Parathyroid adenoma (tissue), 2 donors: ENCODE data around the gene PRR7.

Source experiments
- H2AFZ ChIP-seq: fragments of 300-600 bp; sonication (generic); one replicate; pipeline ENCODE4 v1.7.0; 2017; ENCODE audit warnings: antibody characterized with exemption, mild to moderate bottlenecking
- H3K27ac ChIP-seq: fragments of 300-600 bp; sonication (generic); one replicate; pipeline ENCODE4 v1.7.0; 2017
- H3K27me3 ChIP-seq: fragments of 300-600 bp; sonication (generic); one replicate; pipeline ENCODE4 v1.7.0; 2017; ENCODE audit warnings: low read length; ENCODE audit not compliant: control insufficient read depth, insufficient read depth
- H3K36me3 ChIP-seq: fragments of 300-600 bp; sonication (generic); one replicate; pipeline ENCODE4 v1.7.0; 2017; ENCODE audit warnings: low read length; ENCODE audit not compliant: control insufficient read depth, insufficient read depth
- H3K4me1 ChIP-seq: fragments of 300-600 bp; sonication (generic); one replicate; pipeline ENCODE4 v1.7.0; 2017; ENCODE audit warnings: control low read depth
- H3K4me2 ChIP-seq: fragments of 300-600 bp; sonication (generic); one replicate; pipeline ENCODE4 v1.7.0; 2017; ENCODE audit warnings: low read length
- H3K4me3 ChIP-seq: fragments of 300-600 bp; sonication (generic); one replicate; pipeline ENCODE4 v1.7.0; 2017; ENCODE audit warnings: low read depth, low read length
- H3K79me2 ChIP-seq: fragments of 300-600 bp; sonication (generic); one replicate; pipeline ENCODE4 v1.7.0; 2017; ENCODE audit warnings: control low read depth
- H3K9ac ChIP-seq: fragments of 300-600 bp; sonication (generic); one replicate; pipeline ENCODE4 v1.7.0; 2017; ENCODE audit warnings: mild to moderate bottlenecking
- H3K9me3 ChIP-seq: fragments of 300-600 bp; sonication (generic); one replicate; pipeline ENCODE4 v1.7.0; 2017; ENCODE audit warnings: low read length; ENCODE audit not compliant: control insufficient read depth
- TF ChIP-seq, protein P1 (sequence below): fragments of 300-600 bp; sonication (generic); IDR thresholded peaks from one replicate; pipeline ENCODE4 v1.7.0; 2017; ENCODE audit warnings: antibody characterized with exemption, mild to moderate bottlenecking
- donor health status: primary hyperparathyroidism.

The PRR7 gene

DNA sequence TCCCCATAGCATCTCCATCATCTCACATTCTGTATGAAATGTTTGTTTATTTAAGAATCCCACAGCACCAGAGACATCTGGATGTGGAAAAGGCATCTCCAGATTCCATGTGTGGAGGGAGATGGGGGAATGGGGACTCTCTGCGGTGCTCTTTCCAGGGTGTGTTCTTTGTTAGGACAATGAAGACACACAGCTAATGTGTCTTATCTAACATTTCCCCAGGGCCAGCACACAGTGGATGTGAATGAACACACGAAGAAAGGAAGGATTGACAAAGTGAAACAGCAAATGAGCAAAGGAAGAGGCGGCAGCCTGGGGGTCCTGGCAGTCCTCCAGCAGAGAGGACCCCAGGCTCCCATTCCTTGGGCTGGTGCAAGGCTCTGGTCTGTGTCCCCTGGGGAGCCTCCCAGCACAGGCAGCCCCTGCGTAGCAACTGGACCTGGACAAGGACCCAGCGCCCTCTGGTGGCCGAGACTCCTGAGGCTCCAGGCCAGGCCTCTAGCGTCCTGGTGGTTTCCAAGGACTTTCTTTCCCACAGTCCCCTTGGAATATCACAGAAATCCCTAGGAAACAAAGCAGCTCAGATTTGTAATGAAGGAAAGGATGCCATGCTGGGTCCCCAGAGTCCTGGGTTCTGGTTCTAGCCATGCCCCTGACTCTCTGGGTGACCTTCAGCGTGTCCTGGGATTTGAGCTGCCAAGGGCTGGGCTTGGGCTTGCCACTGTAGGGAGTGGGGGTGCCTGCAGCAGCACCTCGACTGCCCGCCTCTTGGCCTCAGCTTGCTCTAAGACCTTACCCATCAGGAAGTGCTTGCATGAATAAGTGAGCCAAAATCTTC is 54.3 kb downstream of the PRR7 start:
- Histone ChIP-seq H3K9ac (no peak overlapping the region), H3K4me1 (peaks cover 13% of the 10 kb centered on the region), H3K4me2 (peak overlapping the region; percentile 19), H3K27me3 (no peaks in the 10 kb centered on the region), H2AFZ (peak overlapping the region; percentile 65), H3K4me3 (no peak overlapping the region), H3K27ac (no peak overlapping the region), H3K9me3 (no peaks in the 10 kb centered on the region), H3K36me3 (no peaks in the 10 kb centered on the region), H3K79me2 (no peaks in the 10 kb centered on the region)
- TF ChIP-seq, protein P1, sequence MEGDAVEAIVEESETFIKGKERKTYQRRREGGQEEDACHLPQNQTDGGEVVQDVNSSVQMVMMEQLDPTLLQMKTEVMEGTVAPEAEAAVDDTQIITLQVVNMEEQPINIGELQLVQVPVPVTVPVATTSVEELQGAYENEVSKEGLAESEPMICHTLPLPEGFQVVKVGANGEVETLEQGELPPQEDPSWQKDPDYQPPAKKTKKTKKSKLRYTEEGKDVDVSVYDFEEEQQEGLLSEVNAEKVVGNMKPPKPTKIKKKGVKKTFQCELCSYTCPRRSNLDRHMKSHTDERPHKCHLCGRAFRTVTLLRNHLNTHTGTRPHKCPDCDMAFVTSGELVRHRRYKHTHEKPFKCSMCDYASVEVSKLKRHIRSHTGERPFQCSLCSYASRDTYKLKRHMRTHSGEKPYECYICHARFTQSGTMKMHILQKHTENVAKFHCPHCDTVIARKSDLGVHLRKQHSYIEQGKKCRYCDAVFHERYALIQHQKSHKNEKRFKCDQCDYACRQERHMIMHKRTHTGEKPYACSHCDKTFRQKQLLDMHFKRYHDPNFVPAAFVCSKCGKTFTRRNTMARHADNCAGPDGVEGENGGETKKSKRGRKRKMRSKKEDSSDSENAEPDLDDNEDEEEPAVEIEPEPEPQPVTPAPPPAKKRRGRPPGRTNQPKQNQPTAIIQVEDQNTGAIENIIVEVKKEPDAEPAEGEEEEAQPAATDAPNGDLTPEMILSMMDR, result peak; percentile 96

DNA sequence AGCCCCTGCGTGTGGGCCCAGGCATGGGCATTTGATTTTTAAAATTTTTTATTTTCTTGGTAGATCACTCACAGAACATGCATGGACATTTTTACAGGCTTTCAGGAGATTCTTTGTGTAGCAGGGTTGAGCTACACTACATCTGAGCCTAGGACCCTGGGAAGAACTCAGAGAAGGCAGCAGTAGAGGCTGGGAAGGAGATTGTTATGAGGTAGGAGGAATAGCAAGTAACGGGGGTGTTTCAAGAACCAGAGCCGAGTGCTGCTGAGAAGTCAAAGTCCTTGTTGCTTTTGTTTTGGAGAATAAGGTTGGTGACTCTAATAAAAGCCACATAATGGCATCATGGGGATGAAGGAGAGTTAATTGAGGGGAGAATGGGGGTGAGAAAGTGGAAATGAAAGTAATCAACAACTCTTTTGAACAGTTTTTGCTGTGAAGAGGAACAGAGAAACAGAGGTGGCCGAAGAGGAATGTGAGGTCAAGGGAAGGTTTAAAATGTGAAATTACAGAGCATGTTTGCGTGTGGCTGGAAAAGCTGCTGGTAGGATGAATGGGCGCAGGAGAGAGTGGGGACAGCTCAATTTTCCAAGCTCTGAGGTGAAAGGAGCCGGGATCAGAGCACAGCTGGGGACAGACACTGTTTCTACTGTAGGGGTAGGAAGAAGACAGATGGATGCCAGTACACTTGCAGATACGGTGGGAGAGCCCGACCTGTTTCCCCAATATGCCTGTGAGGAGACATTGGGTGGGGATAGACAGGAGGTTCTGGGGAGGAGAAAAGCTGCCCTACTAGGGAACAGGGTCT is 55.5 kb downstream of the PRR7 start:
- no peaks in the 10 kb centered on the region for H3K79me2 ChIP-seq
- TF ChIP-seq, protein P1, result no peak
- H3K9ac ChIP-seq, result no peak overlapping the region
- peaks cover 7% of the 10 kb centered on the region for H3K4me1 ChIP-seq
- H2AFZ ChIP-seq, result no peak overlapping the region
- no peaks in the 10 kb centered on the region for H3K36me3 ChIP-seq
- no peak overlapping the region for H3K4me2 ChIP-seq
- no peaks in the 10 kb centered on the region for H3K9me3 ChIP-seq
- H3K27ac ChIP-seq, result no peak overlapping the region
- H3K27me3 ChIP-seq, result no peaks in the 10 kb centered on the region
- H3K4me3 ChIP-seq, result no peak overlapping the region

DNA sequence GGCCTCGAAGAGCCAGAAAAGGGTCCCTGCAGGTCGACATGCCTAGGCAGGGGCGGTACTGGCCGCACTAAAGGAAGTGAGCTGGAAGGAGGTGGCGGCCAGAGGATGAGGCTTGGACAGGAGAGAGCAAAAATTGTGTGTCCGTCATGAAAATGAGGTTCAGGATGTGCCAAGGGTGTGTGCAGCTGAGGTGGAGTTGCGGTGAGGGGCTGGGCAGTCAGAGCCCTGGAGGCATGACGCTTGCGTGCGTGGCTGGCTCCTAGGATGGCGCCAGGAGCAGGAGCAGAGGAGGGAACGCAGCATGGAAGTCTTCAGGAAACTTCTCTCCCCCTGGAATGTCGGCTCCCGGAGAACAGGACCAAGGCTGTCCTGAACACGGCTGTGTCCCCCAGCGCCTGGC is 56.3 kb downstream of the PRR7 start:
- no peaks in the 10 kb centered on the region for H3K36me3 ChIP-seq
- H2AFZ ChIP-seq, result no peak overlapping the region
- no peaks in the 10 kb centered on the region for H3K27me3 ChIP-seq
- no peak overlapping the region for H3K4me3 ChIP-seq
- TF ChIP-seq, protein P1, result no peak
- H3K27ac ChIP-seq, result no peak overlapping the region
- H3K4me1 ChIP-seq, result peaks cover 7% of the 10 kb centered on the region
- no peak overlapping the region for H3K9ac ChIP-seq
- H3K4me2 ChIP-seq, result no peak overlapping the region
- no peaks in the 10 kb centered on the region for H3K79me2 ChIP-seq
- no peaks in the 10 kb centered on the region for H3K9me3 ChIP-seq

DNA sequence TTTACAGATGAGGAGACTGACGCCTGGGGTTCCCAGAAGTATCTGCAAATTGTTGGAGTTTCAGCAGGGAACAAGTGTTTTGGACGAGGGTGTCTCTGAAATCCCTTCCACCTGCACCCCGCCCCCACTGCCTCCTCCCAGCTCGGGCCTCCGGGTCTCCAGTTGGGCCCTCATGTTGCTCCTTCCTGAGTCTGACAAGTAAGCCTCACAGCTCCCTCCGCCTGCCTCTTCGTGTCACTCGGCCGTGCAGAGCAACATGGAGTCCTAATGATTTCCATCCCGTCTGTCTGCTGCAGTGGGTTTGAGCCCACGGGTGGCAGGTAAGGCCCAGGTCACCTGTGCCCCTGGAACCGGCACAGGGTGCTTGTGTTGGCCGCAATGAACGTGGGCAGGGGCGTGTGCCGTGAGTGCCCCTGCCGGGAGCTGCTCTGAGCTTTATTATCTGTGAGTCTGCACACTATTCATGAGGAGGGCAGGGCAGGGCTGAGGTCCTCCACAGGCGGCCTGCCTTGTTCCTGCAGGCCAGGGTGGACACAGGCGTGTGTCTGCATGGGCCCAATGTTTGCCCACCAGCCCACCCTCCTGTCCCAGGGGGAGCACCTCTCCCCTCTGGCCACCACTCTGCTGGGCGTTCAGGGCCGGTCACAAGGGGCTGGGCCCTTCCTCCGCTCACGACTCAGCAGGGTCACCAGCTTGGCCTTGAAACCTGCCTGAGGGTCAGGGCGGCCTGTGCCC is 56.9 kb downstream of the PRR7 start:
- peaks cover 7% of the 10 kb centered on the region for H3K4me1 ChIP-seq
- H3K4me2 ChIP-seq, result no peak overlapping the region
- TF ChIP-seq, protein P1, result no peak
- H3K4me3 ChIP-seq, result no peak overlapping the region
- H3K27ac ChIP-seq, result no peak overlapping the region
- no peaks in the 10 kb centered on the region for H3K36me3 ChIP-seq
- H3K9me3 ChIP-seq, result no peaks in the 10 kb centered on the region
- H3K9ac ChIP-seq, result no peak overlapping the region
- no peak overlapping the region for H2AFZ ChIP-seq
- H3K79me2 ChIP-seq, result no peaks in the 10 kb centered on the region
- H3K27me3 ChIP-seq, result no peaks in the 10 kb centered on the region
